IPS-20b (cell line): ENCODE measurements around the gene DGLUCY.
A peak's percentile ranks its signal among the peaks of the same experiment; 100 is the strongest.
"Not testable (repeated sequence)": the region's sequence is repeated elsewhere in the genome, so short reads cannot be mapped to it uniquely, and the experiment has no call there.

Source experiments
- H3K27ac ChIP-seq: one replicate; pipeline ENCODE4 v1.5.1; 2013; ENCODE audit warnings: low read length
- H3K27me3 ChIP-seq: 2 replicates; pipeline ENCODE4 v1.6.1; 2013; ENCODE audit warnings: mild to moderate bottlenecking, low read length, inconsistent platforms; ENCODE audit not compliant: insufficient read depth
- H3K36me3 ChIP-seq: 2 replicates; pipeline ENCODE4 v1.6.1; 2013; ENCODE audit warnings: low read depth, mild to moderate bottlenecking, inconsistent platforms, low read length, moderate library complexity; ENCODE audit not compliant: insufficient read depth
- H3K4me1 ChIP-seq: 2 replicates; pipeline ENCODE4 v1.6.1; 2013; ENCODE audit warnings: mild to moderate bottlenecking, control low read depth, inconsistent platforms, low read length, moderate library complexity; ENCODE audit not compliant: insufficient read depth
- H3K4me3 ChIP-seq: 2 replicates; pipeline ENCODE4 v1.5.1; 2013; ENCODE audit warnings: mild to moderate bottlenecking, low read length, inconsistent platforms
- H3K9ac ChIP-seq: 2 replicates; pipeline ENCODE4 v1.6.1; 2013; ENCODE audit warnings: low read depth, mild to moderate bottlenecking, inconsistent platforms, low read length, moderate library complexity
- H3K9me3 ChIP-seq: 2 replicates; pipeline ENCODE4 v1.6.1; 2013; ENCODE audit warnings: mild to moderate bottlenecking, low read depth, low read length, inconsistent platforms; ENCODE audit not compliant: insufficient read depth

Gene DGLUCY

GRCh38 chr14:91219517-91220389, 105.9 kb downstream of the DGLUCY start:
- H3K9ac ChIP-seq, result no peak overlapping the region
- H3K4me3 ChIP-seq, result no peak overlapping the region
- no peak overlapping the region for H3K27ac ChIP-seq
- H3K27me3 ChIP-seq, result no peaks in the 10 kb centered on the region
- H3K4me1 ChIP-seq, result no peaks in the 10 kb centered on the region
- peaks cover 4% of the 10 kb centered on the region; the same call in 1 of the 2 replicates for H3K36me3 ChIP-seq
- no peaks in the 10 kb centered on the region for H3K9me3 ChIP-seq

GRCh38 chr14:91220581-91221000, 106.7 kb downstream of the DGLUCY start:
- Histone ChIP-seq H3K27me3 (no peaks in the 10 kb centered on the region), H3K27ac (no peak overlapping the region), H3K4me1 (no peaks in the 10 kb centered on the region), H3K9me3 (no peaks in the 10 kb centered on the region), H3K9ac (no peak overlapping the region), H3K4me3 (no peak overlapping the region), H3K36me3 (peaks cover 4% of the 10 kb centered on the region; the same call in 1 of the 2 replicates)

- Histone ChIP-seq H3K9me3 (no peaks in the 10 kb centered on the region), H3K4me3 (no peak overlapping the region), H3K27ac (no peak overlapping the region), H3K36me3 (no peaks in the 10 kb centered on the region), H3K27me3 (no peaks in the 10 kb centered on the region), H3K4me1 (no peaks in the 10 kb centered on the region), H3K9ac (no peak overlapping the region)
Observed at GRCh38 chr14:91221270-91221669, 107.4 kb downstream of the DGLUCY start.

DNA sequence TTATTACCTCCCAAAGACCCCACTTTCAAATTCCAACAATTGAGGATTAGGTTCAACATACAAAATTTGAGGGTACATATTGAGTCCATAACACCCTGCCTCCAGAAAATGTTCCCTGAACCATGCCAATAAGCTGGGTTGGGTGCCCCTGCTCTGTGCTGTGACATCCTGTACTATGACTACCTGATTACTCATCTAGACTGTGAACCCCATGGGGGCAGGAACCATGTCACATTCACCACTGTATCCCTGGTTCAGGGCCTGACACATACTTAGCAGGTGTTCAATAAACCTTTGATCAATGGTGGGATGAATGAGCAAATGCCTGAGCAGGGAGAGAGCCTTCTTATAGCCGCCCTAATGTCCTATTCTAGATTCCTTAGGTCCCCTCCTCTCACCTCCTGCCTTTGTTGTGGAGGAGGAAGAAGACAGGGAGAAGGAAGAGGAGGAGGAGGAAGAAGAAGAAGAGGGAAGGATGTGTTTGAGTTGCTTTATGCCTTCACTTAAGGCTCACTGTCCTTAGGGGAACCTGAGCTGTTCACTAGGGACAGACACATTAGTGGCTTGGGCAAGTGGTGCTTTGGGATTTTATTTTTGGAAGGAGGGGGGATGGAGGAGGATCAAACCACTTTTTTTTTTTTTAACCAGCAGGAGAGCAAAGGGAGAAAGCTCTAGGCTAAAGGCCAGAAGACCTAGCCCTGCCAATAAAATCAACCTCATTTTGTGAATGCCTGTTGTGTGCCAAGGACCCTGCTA, 109.3 kb downstream of the DGLUCY start:
- H3K4me1 ChIP-seq, result peaks cover 5% of the 10 kb centered on the region; the same call in 1 of the 2 replicates
- H3K36me3 ChIP-seq, result no peaks in the 10 kb centered on the region
- H3K4me3 ChIP-seq, result no peak overlapping the region
- no peaks in the 10 kb centered on the region for H3K9me3 ChIP-seq
- H3K27ac ChIP-seq, result no peak overlapping the region
- H3K27me3 ChIP-seq, result no peaks in the 10 kb centered on the region
- no peak overlapping the region for H3K9ac ChIP-seq

- no peaks in the 10 kb centered on the region for H3K27me3 ChIP-seq
- H3K27ac ChIP-seq, result no peak overlapping the region
- no peaks in the 10 kb centered on the region for H3K36me3 ChIP-seq
- H3K4me1 ChIP-seq, result peaks cover 11% of the 10 kb centered on the region; the same call in 1 of the 2 replicates
- no peak overlapping the region for H3K4me3 ChIP-seq
- H3K9ac ChIP-seq, result no peak overlapping the region
- H3K9me3 ChIP-seq, result no peaks in the 10 kb centered on the region
Observed at GRCh38 chr14:91225025-91225424, 111.2 kb downstream of the DGLUCY start.

DNA sequence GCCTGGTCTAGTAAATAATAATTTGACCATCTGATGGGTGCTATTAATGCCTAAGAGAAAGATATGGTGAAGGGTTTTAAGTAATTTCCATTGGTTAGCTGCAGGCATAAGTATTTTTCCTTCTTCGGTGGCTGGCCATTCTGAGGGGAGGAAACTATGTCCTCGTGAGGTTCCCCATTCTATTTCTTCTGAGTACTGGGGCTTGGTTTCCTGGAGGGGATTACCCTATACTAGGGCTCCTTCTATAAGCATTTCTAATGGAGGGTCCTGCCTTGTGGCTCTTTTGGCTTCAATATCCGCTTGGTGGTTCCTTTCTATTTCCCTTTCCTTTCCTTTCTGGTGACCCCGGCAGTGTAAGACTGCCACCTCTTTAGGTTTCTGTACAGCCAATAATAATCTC, 112.5 kb downstream of the DGLUCY start:
- H3K27me3 ChIP-seq, H3K36me3 ChIP-seq, H3K27ac ChIP-seq, H3K4me3 ChIP-seq, H3K9ac ChIP-seq, H3K9me3 ChIP-seq: not testable (repeated sequence)
- H3K4me1 ChIP-seq, result peaks cover 11% of the 10 kb centered on the region; the same call in 1 of the 2 replicates

GRCh38 chr14:91227183-91227628, 113.3 kb downstream of the DGLUCY start:
- H3K9me3 ChIP-seq, result peaks cover 10% of the 10 kb centered on the region
- no peak overlapping the region for H3K9ac ChIP-seq
- H3K27ac ChIP-seq, result no peak overlapping the region
- H3K27me3 ChIP-seq, result no peaks in the 10 kb centered on the region
- H3K4me3 ChIP-seq, result no peak overlapping the region
- peaks cover 11% of the 10 kb centered on the region; the same call in 1 of the 2 replicates for H3K4me1 ChIP-seq
- no peaks in the 10 kb centered on the region for H3K36me3 ChIP-seq

- Histone ChIP-seq H3K27ac (no peak overlapping the region), H3K9me3 (peaks cover 10% of the 10 kb centered on the region), H3K27me3 (no peaks in the 10 kb centered on the region), H3K4me3 (no peak overlapping the region), H3K36me3 (no peaks in the 10 kb centered on the region), H3K4me1 (peaks cover 11% of the 10 kb centered on the region; the same call in 1 of the 2 replicates), H3K9ac (peak overlapping the region; percentile 29; the same call in 1 of the 2 replicates)
Observed at GRCh38 chr14:91228112-91229004, 114.5 kb downstream of the DGLUCY start.

DNA sequence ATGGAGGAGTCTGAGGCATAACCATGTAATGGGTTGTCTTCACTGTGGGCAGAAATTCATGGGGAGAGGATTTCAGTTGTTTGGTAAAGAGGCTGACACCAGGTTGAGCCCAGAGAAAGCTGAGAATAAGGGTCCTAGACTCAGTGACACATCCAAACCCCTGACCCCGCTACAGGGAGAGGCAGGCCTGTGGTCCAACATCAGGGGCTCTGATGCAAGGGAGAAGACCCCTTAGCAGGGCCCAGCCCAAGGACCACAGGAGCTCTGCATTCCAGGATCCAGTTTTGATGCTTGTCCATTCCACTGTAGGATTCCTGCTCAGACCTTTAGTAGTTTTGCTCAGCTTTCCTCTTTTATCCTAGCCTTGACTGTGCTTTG, 115.1 kb downstream of the DGLUCY start:
- Histone ChIP-seq H3K27me3 (no peaks in the 10 kb centered on the region), H3K27ac (no peak overlapping the region), H3K36me3 (no peaks in the 10 kb centered on the region), H3K9ac (peak overlapping the region; percentile 29; the same call in 1 of the 2 replicates), H3K9me3 (peaks cover 10% of the 10 kb centered on the region), H3K4me1 (peaks cover 11% of the 10 kb centered on the region; the same call in 1 of the 2 replicates), H3K4me3 (no peak overlapping the region)

- Histone ChIP-seq H3K27ac (no peak overlapping the region), H3K36me3 (no peaks in the 10 kb centered on the region), H3K9me3 (peaks cover 10% of the 10 kb centered on the region), H3K27me3 (no peaks in the 10 kb centered on the region), H3K9ac (no peak overlapping the region), H3K4me3 (no peak overlapping the region), H3K4me1 (peaks cover 11% of the 10 kb centered on the region; the same call in 1 of the 2 replicates)
Observed at GRCh38 chr14:91229743-91230200, 115.9 kb downstream of the DGLUCY start.
